ENCODE data around the gene ZNF32. TPM values are rescaled to one million over a fixed set of nuclear protein-coding genes. Genes with fewer than 3 reads are reported as not detected.
A peak's percentile ranks its signal among the peaks of the same experiment; 100 is the strongest.

Gene ZNF32
- total RNA-seq, 1 experiment from 2014 or later: 23.9 TPM

- TF ChIP-seq MXD4 (CRISPR knock-in tag; IDR thresholded peaks at IDR 0.05; ENCODE audit: borderline replicate concordance) (no peak), SOX15 (CRISPR knock-in tag; IDR thresholded peaks at IDR 0.05) (no peak), JUN (CRISPR knock-in tag; IDR thresholded peaks at IDR 0.05) (no peak), TEAD4 (CRISPR knock-in tag; IDR thresholded peaks at IDR 0.05) (0 out of 2 replicates have a peak, but pooled peaks have one; percentile 51), NR1H2 (CRISPR knock-in tag; IDR thresholded peaks at IDR 0.05) (no peak), TP53 (CRISPR knock-in tag; IDR thresholded peaks at IDR 0.05) (no peak), FOXJ3 (CRISPR knock-in tag; IDR thresholded peaks at IDR 0.05; ENCODE audit: borderline replicate concordance) (no peak), ATF3 (CRISPR knock-in tag; conservative IDR thresholded peaks at IDR 0.05) (0 out of 2 replicates have a peak, but pooled peaks have one; percentile 13), ELF4 (CRISPR knock-in tag; IDR thresholded peaks at IDR 0.05; ENCODE audit: low read depth) (no peak), NFATC4 (CRISPR knock-in tag; IDR thresholded peaks at IDR 0.05) (no peak), CREB1 (CRISPR knock-in tag; IDR thresholded peaks at IDR 0.05) (no peak), HMGA2 (CRISPR knock-in tag; IDR thresholded peaks at IDR 0.05) (no peak), FOXP1 (CRISPR knock-in tag; IDR thresholded peaks at IDR 0.05; ENCODE audit: borderline replicate concordance) (peak; percentile 91), ZNF138 (CRISPR knock-in tag; conservative IDR thresholded peaks at IDR 0.05) (no peak), IRF2 (CRISPR knock-in tag; IDR thresholded peaks at IDR 0.05; ENCODE audit: borderline replicate concordance, low read depth) (0 out of 2 replicates have a peak, but pooled peaks have one; percentile 32), ZNF425 (CRISPR knock-in tag; conservative IDR thresholded peaks at IDR 0.05) (no peak), FOXK1 (CRISPR knock-in tag; IDR thresholded peaks at IDR 0.05) (peak; percentile 48; the same call in 1 of the 2 replicates), PRDM15 (CRISPR knock-in tag; IDR thresholded peaks at IDR 0.05) (no peak; the same call in 1 of the 2 replicates), CBFB (CRISPR knock-in tag; IDR thresholded peaks at IDR 0.05; ENCODE audit: low read depth) (no peak)
- TF ChIP-seq, protein P1, sequence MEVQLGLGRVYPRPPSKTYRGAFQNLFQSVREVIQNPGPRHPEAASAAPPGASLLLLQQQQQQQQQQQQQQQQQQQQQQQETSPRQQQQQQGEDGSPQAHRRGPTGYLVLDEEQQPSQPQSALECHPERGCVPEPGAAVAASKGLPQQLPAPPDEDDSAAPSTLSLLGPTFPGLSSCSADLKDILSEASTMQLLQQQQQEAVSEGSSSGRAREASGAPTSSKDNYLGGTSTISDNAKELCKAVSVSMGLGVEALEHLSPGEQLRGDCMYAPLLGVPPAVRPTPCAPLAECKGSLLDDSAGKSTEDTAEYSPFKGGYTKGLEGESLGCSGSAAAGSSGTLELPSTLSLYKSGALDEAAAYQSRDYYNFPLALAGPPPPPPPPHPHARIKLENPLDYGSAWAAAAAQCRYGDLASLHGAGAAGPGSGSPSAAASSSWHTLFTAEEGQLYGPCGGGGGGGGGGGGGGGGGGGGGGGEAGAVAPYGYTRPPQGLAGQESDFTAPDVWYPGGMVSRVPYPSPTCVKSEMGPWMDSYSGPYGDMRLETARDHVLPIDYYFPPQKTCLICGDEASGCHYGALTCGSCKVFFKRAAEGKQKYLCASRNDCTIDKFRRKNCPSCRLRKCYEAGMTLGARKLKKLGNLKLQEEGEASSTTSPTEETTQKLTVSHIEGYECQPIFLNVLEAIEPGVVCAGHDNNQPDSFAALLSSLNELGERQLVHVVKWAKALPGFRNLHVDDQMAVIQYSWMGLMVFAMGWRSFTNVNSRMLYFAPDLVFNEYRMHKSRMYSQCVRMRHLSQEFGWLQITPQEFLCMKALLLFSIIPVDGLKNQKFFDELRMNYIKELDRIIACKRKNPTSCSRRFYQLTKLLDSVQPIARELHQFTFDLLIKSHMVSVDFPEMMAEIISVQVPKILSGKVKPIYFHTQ (CRISPR knock-in tag; IDR thresholded peaks at IDR 0.05): no peak
- TF ChIP-seq, protein P2, sequence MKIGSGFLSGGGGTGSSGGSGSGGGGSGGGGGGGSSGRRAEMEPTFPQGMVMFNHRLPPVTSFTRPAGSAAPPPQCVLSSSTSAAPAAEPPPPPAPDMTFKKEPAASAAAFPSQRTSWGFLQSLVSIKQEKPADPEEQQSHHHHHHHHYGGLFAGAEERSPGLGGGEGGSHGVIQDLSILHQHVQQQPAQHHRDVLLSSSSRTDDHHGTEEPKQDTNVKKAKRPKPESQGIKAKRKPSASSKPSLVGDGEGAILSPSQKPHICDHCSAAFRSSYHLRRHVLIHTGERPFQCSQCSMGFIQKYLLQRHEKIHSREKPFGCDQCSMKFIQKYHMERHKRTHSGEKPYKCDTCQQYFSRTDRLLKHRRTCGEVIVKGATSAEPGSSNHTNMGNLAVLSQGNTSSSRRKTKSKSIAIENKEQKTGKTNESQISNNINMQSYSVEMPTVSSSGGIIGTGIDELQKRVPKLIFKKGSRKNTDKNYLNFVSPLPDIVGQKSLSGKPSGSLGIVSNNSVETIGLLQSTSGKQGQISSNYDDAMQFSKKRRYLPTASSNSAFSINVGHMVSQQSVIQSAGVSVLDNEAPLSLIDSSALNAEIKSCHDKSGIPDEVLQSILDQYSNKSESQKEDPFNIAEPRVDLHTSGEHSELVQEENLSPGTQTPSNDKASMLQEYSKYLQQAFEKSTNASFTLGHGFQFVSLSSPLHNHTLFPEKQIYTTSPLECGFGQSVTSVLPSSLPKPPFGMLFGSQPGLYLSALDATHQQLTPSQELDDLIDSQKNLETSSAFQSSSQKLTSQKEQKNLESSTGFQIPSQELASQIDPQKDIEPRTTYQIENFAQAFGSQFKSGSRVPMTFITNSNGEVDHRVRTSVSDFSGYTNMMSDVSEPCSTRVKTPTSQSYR (CRISPR knock-in tag; IDR thresholded peaks at IDR 0.05): 0 out of 2 replicates have a peak, but pooled peaks have one; percentile 33
- TF ChIP-seq, protein P3, sequence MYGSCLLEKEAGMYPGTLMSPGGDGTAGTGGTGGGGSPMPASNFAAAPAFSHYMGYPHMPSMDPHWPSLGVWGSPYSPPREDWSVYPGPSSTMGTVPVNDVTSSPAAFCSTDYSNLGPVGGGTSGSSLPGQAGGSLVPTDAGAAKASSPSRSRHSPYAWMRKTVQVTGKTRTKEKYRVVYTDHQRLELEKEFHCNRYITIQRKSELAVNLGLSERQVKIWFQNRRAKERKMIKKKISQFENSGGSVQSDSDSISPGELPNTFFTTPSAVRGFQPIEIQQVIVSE (CRISPR knock-in tag; IDR thresholded peaks at IDR 0.05; ENCODE audit: borderline replicate concordance): no peak
- TF ChIP-seq, protein P4, sequence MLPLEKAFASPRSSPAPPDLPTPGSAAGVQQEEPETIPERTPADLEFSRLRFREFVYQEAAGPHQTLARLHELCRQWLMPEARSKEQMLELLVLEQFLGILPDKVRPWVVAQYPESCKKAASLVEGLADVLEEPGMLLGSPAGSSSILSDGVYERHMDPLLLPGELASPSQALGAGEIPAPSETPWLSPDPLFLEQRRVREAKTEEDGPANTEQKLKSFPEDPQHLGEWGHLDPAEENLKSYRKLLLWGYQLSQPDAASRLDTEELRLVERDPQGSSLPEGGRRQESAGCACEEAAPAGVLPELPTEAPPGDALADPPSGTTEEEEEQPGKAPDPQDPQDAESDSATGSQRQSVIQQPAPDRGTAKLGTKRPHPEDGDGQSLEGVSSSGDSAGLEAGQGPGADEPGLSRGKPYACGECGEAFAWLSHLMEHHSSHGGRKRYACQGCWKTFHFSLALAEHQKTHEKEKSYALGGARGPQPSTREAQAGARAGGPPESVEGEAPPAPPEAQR (CRISPR knock-in tag; IDR thresholded peaks at IDR 0.05): no peak
Measured at GRCh38 chr10:43606323-43607198, 42.1 kb downstream of the ZNF32 start, which contains the start of gene ZNF485 (continued).

Measured in WTC11 (cell line).